GM19099 (cell line): ENCODE results near the gene CCDC148.

Experiments used
- POLR2A ChIP-seq: IDR thresholded peaks from 3 replicates; pipeline ENCODE4 v1.6.1; 2011; ENCODE audit warnings: low read depth; ENCODE audit not compliant: insufficient read length; ENCODE audit errors: extremely low read depth

Gene CCDC148

GRCh38 chr2:158456309-158457066 lies at the start of gene CCDC148, which contains the start of gene PKP4:
Gene CCDC148 (minus strand): TSS chr2:158456753. CDS start chr2:158456439, 314 bp downstream.
Gene PKP4 (plus strand): TSS chr2:158456952. CDS start chr2:158533185, 76,233 bp downstream.
- TF ChIP-seq POLR2A: peak; percentile 43

GRCh38 chr2:158505448-158505934 lies 48.9 kb upstream of the CCDC148 start:
- TF ChIP-seq POLR2A: no peak

- TF ChIP-seq POLR2A: no peak
Measured at GRCh38 chr2:158504088-158504487, 47.5 kb upstream of the CCDC148 start.

- TF ChIP-seq POLR2A: no peak
Measured at GRCh38 chr2:158502974-158503373, 46.4 kb upstream of the CCDC148 start.

- TF ChIP-seq POLR2A: no peak
Measured at GRCh38 chr2:158501301-158501700, 44.7 kb upstream of the CCDC148 start.

- TF ChIP-seq POLR2A: no peak
Measured at GRCh38 chr2:158500333-158500732, 43.8 kb upstream of the CCDC148 start.

GRCh38 chr2:158499383-158499782 lies 42.8 kb upstream of the CCDC148 start:
- TF ChIP-seq POLR2A: no peak

GRCh38 chr2:158498749-158499136 lies 42.2 kb upstream of the CCDC148 start:
- TF ChIP-seq POLR2A: no peak

GRCh38 chr2:158498043-158498748 lies 41.6 kb upstream of the CCDC148 start:
- no peak for TF ChIP-seq POLR2A

- TF ChIP-seq POLR2A: no peak
Measured at GRCh38 chr2:158497486-158497885, 40.9 kb upstream of the CCDC148 start.

- no peak for TF ChIP-seq POLR2A
Measured at GRCh38 chr2:158496986-158497385, 40.4 kb upstream of the CCDC148 start.

GRCh38 chr2:158495175-158495574 lies 38.6 kb upstream of the CCDC148 start:
- TF ChIP-seq POLR2A: no peak

- TF ChIP-seq POLR2A: no peak
Measured at GRCh38 chr2:158493458-158493857, 36.9 kb upstream of the CCDC148 start.

- TF ChIP-seq POLR2A: no peak
Measured at GRCh38 chr2:158491072-158491471, 34.5 kb upstream of the CCDC148 start.

- no peak for TF ChIP-seq POLR2A
Measured at GRCh38 chr2:158489366-158490112, 33.0 kb upstream of the CCDC148 start.
